Measurements from ENCODE around the gene HSD11B1L.

The HSD11B1L gene

GRCh38 chr19:5655412-5655811 is 25.4 kb upstream of the HSD11B1L start:
- no peak overlapping the region for H3K27ac Mint-ChIP-seq
- no peaks in the 10 kb centered on the region for H3K9me3 Mint-ChIP-seq
- no peak overlapping the region for H3K4me3 Mint-ChIP-seq
- no peaks in the 10 kb centered on the region for H3K4me1 Mint-ChIP-seq
- H3K27me3 Mint-ChIP-seq, result no peaks in the 10 kb centered on the region
- ATAC-seq, result no peak
- no peak for DNase-seq

- no peaks in the 10 kb centered on the region for H3K9me3 Mint-ChIP-seq
- peaks cover 21% of the 10 kb centered on the region for H3K4me1 Mint-ChIP-seq
- DNase-seq (no peak), ATAC-seq (no peak)
- no peaks in the 10 kb centered on the region for H3K27me3 Mint-ChIP-seq
- H3K4me3 Mint-ChIP-seq, result no peak overlapping the region
- H3K27ac Mint-ChIP-seq, result no peak overlapping the region
These were observed 19.3 kb upstream of the HSD11B1L start for GRCh38 chr19:5661483-5661882.

GRCh38 chr19:5663904-5664303 is 16.9 kb upstream of the HSD11B1L start:
- H3K4me3 Mint-ChIP-seq, result no peak overlapping the region
- ATAC-seq (no peak), DNase-seq (no peak)
- H3K4me1 Mint-ChIP-seq, result peaks cover 31% of the 10 kb centered on the region
- no peak overlapping the region for H3K27ac Mint-ChIP-seq
- H3K9me3 Mint-ChIP-seq, result no peaks in the 10 kb centered on the region
- H3K27me3 Mint-ChIP-seq, result no peaks in the 10 kb centered on the region

- Mint-ChIP-seq H3K4me3 (no peak overlapping the region), H3K27ac (no peak overlapping the region)
These were observed 16.3 kb upstream of the HSD11B1L start for GRCh38 chr19:5664515-5664914.

DNA sequence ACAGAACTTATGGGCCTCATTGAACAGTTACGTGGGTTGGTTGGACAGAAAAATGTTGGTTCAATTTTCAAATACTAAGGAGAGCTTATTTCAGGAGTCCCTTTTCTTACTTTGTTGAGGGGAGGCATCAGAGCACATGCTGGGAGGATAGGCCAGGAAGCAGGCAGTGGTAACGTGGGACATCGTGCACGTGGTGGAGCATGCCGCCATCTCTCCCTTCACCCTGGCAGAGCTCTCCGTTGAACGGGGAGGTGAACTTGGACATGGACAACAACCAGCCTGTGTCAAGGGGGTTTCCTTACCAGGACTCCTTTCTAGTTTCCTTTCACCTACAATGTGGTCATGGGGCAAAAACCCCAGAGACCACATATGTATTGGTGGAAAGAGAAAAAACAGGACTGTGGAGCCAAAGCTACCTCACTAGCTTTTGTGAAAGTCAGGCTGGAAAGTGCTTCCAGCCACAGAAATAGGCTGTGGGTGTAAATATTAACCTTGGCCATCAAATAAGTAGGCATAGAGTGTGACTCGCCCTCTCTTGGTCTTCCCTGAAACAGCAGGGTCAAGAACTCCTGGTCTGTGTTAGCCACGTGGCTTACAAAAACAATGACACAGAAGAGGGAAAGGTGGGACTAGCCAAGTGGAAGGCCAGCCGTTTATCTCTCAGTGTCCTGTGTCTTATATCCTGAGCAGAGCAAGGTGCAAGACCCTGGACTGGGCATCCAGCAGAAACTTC is 14.9 kb upstream of the HSD11B1L start:
- Mint-ChIP-seq H3K4me1 (peaks cover 31% of the 10 kb centered on the region), H3K4me3 (peak overlapping the region in 1 of 2 donors; percentile 60), H3K27ac (peak overlapping the region; percentile 65 to 82), H3K9me3 (no peaks in the 10 kb centered on the region), H3K27me3 (no peaks in the 10 kb centered on the region)
- peak; percentile 89 for ATAC-seq
- DNase-seq, result peak in 1 of 2 donors; percentile 56

More at GRCh38 chr19:5664515-5664914, 16.3 kb upstream of the HSD11B1L start:
- Mint-ChIP-seq H3K9me3 (no peaks in the 10 kb centered on the region), H3K4me1 (peaks cover 31% of the 10 kb centered on the region), H3K27me3 (no peaks in the 10 kb centered on the region)
- DNase-seq (no peak), ATAC-seq (no peak)

GRCh38 chr19:5666921-5667610 is 13.8 kb upstream of the HSD11B1L start:
- ATAC-seq (no peak), DNase-seq (no peak)
- Mint-ChIP-seq H3K4me1 (peaks cover 31% of the 10 kb centered on the region), H3K9me3 (no peaks in the 10 kb centered on the region), H3K4me3 (no peak overlapping the region), H3K27ac (peak overlapping the region; percentile 82 to 84), H3K27me3 (no peaks in the 10 kb centered on the region)

DNA sequence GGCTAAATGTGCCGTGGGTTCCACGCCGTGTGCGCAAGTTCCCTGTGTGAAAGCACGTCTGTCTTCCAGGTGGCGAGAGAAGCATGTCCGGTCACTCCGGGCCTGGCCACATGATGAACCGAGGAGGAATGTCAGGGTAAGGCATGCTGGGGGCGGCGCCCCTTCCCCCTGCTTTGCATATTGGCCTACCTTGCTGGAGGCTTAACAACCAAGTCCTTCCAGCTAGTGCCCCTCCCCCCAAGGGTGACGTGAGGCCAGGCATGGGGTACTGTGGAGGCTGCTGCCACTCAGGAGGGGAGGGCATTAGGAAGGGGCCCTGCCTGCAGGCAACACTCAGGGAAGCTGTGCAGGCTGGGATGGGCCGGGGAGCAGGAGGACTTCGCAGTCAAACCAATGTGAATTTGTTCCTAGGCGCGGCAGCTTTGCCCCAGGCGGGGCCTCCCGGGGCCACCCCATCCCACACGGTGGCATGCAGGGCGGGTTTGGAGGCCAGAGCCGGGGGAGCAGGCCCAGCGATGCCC is 13.0 kb upstream of the HSD11B1L start:
- no peaks in the 10 kb centered on the region for H3K9me3 Mint-ChIP-seq
- no peak for ATAC-seq
- H3K27ac Mint-ChIP-seq, result peak overlapping the region; percentile 60 to 84
- no peaks in the 10 kb centered on the region for H3K27me3 Mint-ChIP-seq
- H3K4me1 Mint-ChIP-seq, result peaks cover 31% of the 10 kb centered on the region
- no peak overlapping the region for H3K4me3 Mint-ChIP-seq
- no peak for DNase-seq

GRCh38 chr19:5669212-5669611 is 11.6 kb upstream of the HSD11B1L start:
- H3K27ac Mint-ChIP-seq, result peak overlapping the region in 1 of 2 donors; percentile 21
- no peaks in the 10 kb centered on the region for H3K27me3 Mint-ChIP-seq

GRCh38 chr19:5671600-5671999 is 9.2 kb upstream of the HSD11B1L start:
- Mint-ChIP-seq H3K27me3 (no peaks in the 10 kb centered on the region), H3K27ac (peak overlapping the region in 1 of 2 donors; percentile 74)

More at GRCh38 chr19:5669212-5669611, 11.6 kb upstream of the HSD11B1L start:
- H3K4me1 Mint-ChIP-seq, result peaks cover 31% of the 10 kb centered on the region
- no peak for DNase-seq
- peaks cover 0 to 5% of the 10 kb centered on the region in 2 donors for H3K9me3 Mint-ChIP-seq
- ATAC-seq, result no peak
- H3K4me3 Mint-ChIP-seq, result no peak overlapping the region

GRCh38 chr19:5672708-5673459 is 7.9 kb upstream of the HSD11B1L start:
- Mint-ChIP-seq H3K27me3 (no peaks in the 10 kb centered on the region), H3K4me3 (no peak overlapping the region), H3K4me1 (peaks cover 5% of the 10 kb centered on the region), H3K27ac (peak overlapping the region in 1 of 2 donors; percentile 28), H3K9me3 (peaks cover 0 to 5% of the 10 kb centered on the region in 2 donors)
- no peak for ATAC-seq
- no peak for DNase-seq

More at GRCh38 chr19:5671600-5671999, 9.2 kb upstream of the HSD11B1L start:
- H3K9me3 Mint-ChIP-seq, result peaks cover 0 to 5% of the 10 kb centered on the region in 2 donors
- no peak overlapping the region for H3K4me3 Mint-ChIP-seq
- no peak for ATAC-seq
- no peak for DNase-seq
- peaks cover 15% of the 10 kb centered on the region for H3K4me1 Mint-ChIP-seq

DNA sequence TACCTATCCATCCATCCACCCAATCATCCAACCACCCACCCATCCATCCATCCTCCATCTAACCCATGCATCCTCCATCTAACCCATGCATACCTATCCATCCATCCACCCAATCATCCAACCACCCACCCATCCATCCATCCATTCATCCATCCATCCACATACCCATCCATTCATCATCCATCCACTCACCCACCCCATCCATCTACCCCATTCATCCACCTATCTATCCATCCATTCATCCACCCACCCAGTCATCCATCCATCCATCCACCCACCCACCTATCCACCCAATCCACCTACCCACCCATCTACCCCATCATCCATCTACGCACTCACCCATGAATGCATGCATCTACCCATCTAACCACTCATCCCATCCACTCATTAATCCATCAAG is 7.1 kb upstream of the HSD11B1L start:
- Mint-ChIP-seq H3K4me3 (no peak overlapping the region), H3K27me3 (no peaks in the 10 kb centered on the region), H3K27ac (no peak overlapping the region), H3K4me1 (peaks cover 5% of the 10 kb centered on the region), H3K9me3 (peaks cover 0 to 5% of the 10 kb centered on the region in 2 donors)
- ATAC-seq, result no peak
- DNase-seq, result no peak

DNA sequence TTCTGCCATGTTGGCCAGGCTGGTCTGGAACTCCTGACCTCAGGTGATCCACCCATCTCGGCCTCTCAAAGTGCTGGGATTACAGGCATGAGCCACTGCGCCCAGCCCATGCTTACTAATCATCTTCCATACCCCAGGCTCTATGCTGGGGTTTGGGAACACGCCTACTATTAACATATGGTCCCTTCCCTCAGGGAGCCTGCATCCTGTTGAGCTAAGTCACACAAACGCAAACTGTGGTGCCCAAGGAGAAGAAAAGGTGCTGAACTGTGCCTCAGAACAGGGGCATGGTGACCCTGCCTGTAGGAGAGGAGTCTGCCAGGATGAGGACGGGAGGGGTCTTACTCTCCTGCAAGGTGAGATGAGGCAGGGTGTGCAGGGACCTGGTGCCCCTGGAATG is 6.1 kb upstream of the HSD11B1L start:
- Mint-ChIP-seq H3K9me3 (peaks cover 0 to 5% of the 10 kb centered on the region in 2 donors), H3K4me1 (peaks cover 15% of the 10 kb centered on the region), H3K27me3 (no peaks in the 10 kb centered on the region), H3K27ac (peak overlapping the region in 1 of 2 donors; percentile 20), H3K4me3 (no peak overlapping the region)
- ATAC-seq, result no peak
- no peak for DNase-seq

GRCh38 chr19:5676105-5676771 is 4.6 kb upstream of the HSD11B1L start:
- Mint-ChIP-seq H3K27me3 (no peaks in the 10 kb centered on the region), H3K4me1 (peaks cover 29% of the 10 kb centered on the region), H3K27ac (peak overlapping the region in 1 of 2 donors; percentile 59)

GRCh38 chr19:5676772-5677105 is 4.1 kb upstream of the HSD11B1L start:
- H3K4me3 Mint-ChIP-seq, result no peak overlapping the region
- no peaks in the 10 kb centered on the region for H3K27me3 Mint-ChIP-seq
- no peak for ATAC-seq
- DNase-seq, result no peak
- H3K27ac Mint-ChIP-seq, result peak overlapping the region in 1 of 2 donors; percentile 59
- peaks cover 0 to 5% of the 10 kb centered on the region in 2 donors for H3K9me3 Mint-ChIP-seq
- H3K4me1 Mint-ChIP-seq, result peaks cover 34% of the 10 kb centered on the region

More at GRCh38 chr19:5676105-5676771, 4.6 kb upstream of the HSD11B1L start:
- Mint-ChIP-seq H3K4me3 (no peak overlapping the region), H3K9me3 (peaks cover 0 to 5% of the 10 kb centered on the region in 2 donors)
- no peak for DNase-seq
- ATAC-seq, result no peak

DNA sequence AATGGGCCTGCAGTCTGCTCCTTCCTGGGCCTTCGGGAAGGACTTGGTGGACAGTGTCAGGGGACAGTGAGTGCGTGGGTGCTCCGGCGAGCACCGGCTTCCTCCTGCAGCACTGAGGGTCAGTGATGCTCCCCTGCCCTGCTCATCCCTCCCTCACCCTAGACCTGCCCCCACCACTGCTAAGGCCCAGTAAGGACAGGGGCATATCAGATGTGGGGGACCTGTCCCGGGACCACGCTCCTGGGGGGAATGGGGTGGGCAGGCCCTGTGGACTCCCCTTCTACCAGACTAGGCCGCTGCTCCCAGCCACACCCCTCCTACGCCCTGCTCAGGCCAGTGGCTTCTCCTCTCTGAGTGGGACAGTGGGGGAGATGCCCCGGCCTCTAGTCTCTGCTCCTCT is 3.7 kb upstream of the HSD11B1L start:
- Mint-ChIP-seq H3K4me1 (peaks cover 38% of the 10 kb centered on the region), H3K9me3 (peaks cover 0 to 5% of the 10 kb centered on the region in 2 donors), H3K27me3 (no peaks in the 10 kb centered on the region), H3K4me3 (no peak overlapping the region), H3K27ac (peak overlapping the region; percentile 6 to 92)
- no peak for ATAC-seq
- DNase-seq, result no peak

Measured in stimulated activated naive CD8-positive, alpha-beta T cell treated with anti-CD3 and anti-CD28 coated beads, Interleukin-15, amount 100 ng/mL, for 72 hours (primary cell).